Peyer's patch (tissue), 4 donors: ENCODE measurements around the gene SSTR3. TPM values are rescaled to one million over a fixed set of nuclear protein-coding genes. Genes with fewer than 3 reads are reported as not detected.

ENCODE experiments used
- DNase-seq, 3 donors: peaks; one replicate each; pipeline ENCODE4 v3.0.0-alpha.2; 2017 to 2019
- H3K27ac ChIP-seq, 4 donors: fragments of 200-600 bp; sonication (generic); one replicate each; pipeline ENCODE4 v1.5.1; 2016 to 2019
- H3K27me3 ChIP-seq, 2 donors: fragments of 200-600 bp; sonication (generic); one replicate each; pipeline ENCODE4 v1.5.1; 2019
- H3K36me3 ChIP-seq, 3 donors: fragments of 200-600 bp; sonication (generic); one replicate each; pipeline ENCODE4 v1.5.1; 2016 to 2019
- H3K4me1 ChIP-seq, 4 donors: fragments of 200-600 bp; sonication (generic); one replicate each; pipeline ENCODE4 v1.5.1; 2016 to 2019
- H3K4me3 ChIP-seq, 4 donors: fragments of 200-600 bp; sonication (generic); 1 replicate in 3 of 4; 2 replicates in 1 of 4; pipeline ENCODE4 v1.5.1; 2016 to 2019; ENCODE audit warnings: mild to moderate bottlenecking in 1 of 4
- H3K9me3 ChIP-seq, 4 donors: fragments of 200-600 bp; sonication (generic); one replicate each; pipeline ENCODE4 v1.5.1; 2016 to 2019; ENCODE audit warnings: mild to moderate bottlenecking in 1 of 4
- CTCF ChIP-seq, 6 experiments: fragments of 450-650 bp in 4 of 6; fragments of 200-600 bp in 2 of 6; sonication (generic) in 1 of 6; IDR thresholded peaks; one replicate each; pipeline ENCODE4 v1.5.1; 2017 to 2019; ENCODE audit warnings: antibody characterized with exemption in 6 of 6, mild to moderate bottlenecking in 3 of 6, moderate library complexity in 1 of 6
- POLR2A ChIP-seq, 2 donors: fragments of 450-650 bp; IDR thresholded peaks; one replicate each; pipeline ENCODE4 v1.5.1; 2017; ENCODE audit warnings: antibody characterized with exemption in 2 of 2, mild to moderate bottlenecking in 2 of 2, moderate library complexity in 2 of 2
- total RNA-seq, 4 donors: library from RNA; depleted of rRNA; stranded (reverse); fragments of >200 nt; gene quantifications; one replicate each; pipeline ENCODE4 v1.1.0, GENCODE V29; 2016

The SSTR3 gene
- total RNA-seq, 4 donors from 2014 or later: not detected

- Histone ChIP-seq H3K27me3 (no peaks in the 10 kb centered on the region), H3K4me3 (no peak overlapping the region), H3K9me3 (no peaks in the 10 kb centered on the region), H3K27ac (no peak overlapping the region), H3K4me1 (no peaks in the 10 kb centered on the region), H3K36me3 (no peaks in the 10 kb centered on the region)
- TF ChIP-seq POLR2A (IDR thresholded peaks at IDR 0.05): no peak
- TF ChIP-seq CTCF (IDR thresholded peaks at IDR 0.05): no peak
- DNase-seq: peak in 1 of 3 donors; percentile 37
These were observed 457 bp downstream of the SSTR3 start for GRCh38 chr22:37211866-37212173.

DNA sequence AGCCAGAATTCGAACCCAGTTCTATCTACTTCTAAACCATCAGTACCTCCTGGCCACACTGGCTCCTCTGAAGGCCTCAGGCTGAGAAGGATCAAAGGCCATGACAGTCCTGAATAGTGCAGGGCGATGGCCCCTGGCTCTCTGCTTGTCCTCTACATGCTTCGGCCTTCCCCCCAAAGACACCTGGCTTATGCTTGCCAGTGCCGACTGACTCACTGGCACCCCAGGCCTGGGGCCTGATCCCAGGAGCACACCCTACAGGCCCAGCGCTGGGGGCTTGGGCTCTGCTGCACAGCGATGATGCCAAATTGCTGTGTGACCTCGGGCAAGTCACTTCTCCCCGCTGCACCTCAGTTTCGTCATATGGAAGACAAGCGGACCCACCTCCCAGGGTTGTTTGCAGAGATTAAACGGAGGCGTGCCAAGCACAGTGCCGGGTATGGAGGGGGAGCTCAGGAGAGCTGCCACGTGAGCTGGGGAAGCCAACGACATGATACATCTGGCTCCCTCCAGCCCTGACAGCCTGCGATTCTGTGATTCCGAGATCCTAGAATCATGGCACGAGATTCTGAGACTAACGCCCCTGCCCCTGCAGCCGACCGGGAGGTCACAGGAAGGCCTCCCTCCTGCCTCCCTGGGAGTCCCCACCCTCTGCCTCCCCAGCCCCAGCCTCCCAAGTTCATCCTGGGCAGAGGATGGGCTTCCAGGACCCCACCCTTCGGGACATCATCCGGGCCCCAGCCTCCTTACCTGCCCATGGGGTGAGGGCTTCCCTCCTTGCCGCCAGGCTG is 1.0 kb downstream of the SSTR3 start:
- Histone ChIP-seq H3K27me3 (no peaks in the 10 kb centered on the region), H3K4me1 (no peaks in the 10 kb centered on the region), H3K4me3 (no peak overlapping the region), H3K27ac (no peak overlapping the region), H3K36me3 (no peaks in the 10 kb centered on the region), H3K9me3 (no peaks in the 10 kb centered on the region)
- TF ChIP-seq POLR2A (IDR thresholded peaks at IDR 0.05) (no peak), CTCF (IDR thresholded peaks at IDR 0.05) (no peak)
- peak in 2 of 3 donors; percentile 41 to 42 for DNase-seq

DNA sequence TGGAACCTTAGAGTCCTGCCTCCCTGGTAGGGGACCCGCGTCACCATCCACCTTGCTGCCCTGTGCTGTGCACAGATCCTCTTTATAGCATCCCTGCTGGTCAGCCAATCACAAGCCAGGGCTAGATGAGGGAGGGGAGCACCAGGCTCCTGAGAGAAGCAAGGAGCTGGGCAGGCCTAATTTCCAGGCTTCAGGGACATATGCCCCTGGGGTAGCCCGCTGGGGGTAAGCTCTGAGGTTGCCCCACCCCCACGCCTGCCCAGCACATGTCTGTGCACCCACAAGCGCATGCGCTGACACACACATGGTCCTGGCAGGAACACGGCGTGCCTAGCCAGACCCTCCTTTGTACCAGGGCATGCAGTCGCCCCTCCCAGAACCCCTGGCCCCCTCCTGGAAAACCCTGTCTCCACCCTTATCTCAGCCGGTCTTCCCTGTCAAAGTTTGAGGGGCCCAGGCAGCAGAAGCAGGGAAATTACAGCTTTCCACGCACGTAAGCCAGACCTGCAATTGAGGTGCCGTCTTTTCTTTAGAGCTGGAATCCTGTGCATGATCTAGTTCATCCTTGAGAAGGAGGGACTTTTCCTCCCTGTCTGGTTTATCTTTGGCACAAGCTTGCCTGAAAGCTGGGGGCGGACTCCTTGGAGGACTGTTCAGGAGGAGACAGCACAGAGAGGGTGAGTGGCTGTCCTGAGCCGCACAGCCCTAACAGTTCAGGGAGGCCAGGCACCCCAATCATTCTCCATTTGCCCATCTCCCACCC is 2.1 kb downstream of the SSTR3 start:
- DNase-seq: peak in 2 of 3 donors; percentile 29 to 35
- no peaks in the 10 kb centered on the region for H3K9me3 ChIP-seq
- no peak for TF ChIP-seq CTCF (IDR thresholded peaks at IDR 0.05)
- TF ChIP-seq POLR2A (IDR thresholded peaks at IDR 0.05): no peak

DNA sequence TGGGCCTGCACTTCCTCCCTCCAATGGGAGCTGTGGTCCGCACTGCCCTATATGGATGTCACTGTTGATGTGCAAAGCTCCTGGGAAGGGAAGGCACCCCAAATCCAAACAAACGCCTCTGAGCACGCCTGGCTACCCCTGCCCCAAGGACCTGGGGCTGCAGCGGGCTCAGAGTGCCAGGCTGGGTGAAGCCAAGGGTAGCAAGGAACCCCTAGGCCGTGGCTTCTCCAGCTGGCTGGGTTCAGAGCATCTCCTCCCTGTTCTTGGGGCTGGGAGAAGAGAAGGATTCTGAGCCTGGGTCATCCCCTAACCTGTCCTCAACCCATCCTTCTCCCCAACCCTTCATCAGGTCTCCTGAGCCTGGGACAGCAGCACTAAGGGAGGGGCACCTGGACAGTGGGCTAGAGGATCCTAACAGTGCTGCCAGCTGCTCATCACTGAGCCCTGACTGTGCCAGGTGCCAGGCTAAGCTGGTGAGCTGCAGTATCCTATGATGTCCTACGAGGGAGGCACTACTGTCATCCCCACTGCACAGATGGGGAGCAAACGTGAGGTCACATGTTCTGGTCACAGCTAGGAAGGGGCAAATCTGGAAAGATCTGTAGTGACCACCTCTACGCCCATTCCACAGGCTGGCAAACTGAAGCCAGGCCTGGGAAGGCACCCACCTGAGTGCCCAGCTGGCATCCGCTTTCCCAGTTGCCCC is 3.0 kb downstream of the SSTR3 start:
- DNase-seq: peak in 1 of 3 donors; percentile 29
- Histone ChIP-seq H3K9me3 (no peaks in the 10 kb centered on the region), H3K4me3 (no peak overlapping the region), H3K4me1 (no peaks in the 10 kb centered on the region), H3K36me3 (no peaks in the 10 kb centered on the region), H3K27me3 (no peaks in the 10 kb centered on the region), H3K27ac (no peak overlapping the region)
- no peak for TF ChIP-seq POLR2A (IDR thresholded peaks at IDR 0.05)
- TF ChIP-seq CTCF (IDR thresholded peaks at IDR 0.05): no peak

More for the DNA sequence above, 2.1 kb downstream of the SSTR3 start:
- no peaks in the 10 kb centered on the region for H3K4me1 ChIP-seq
- no peak overlapping the region for H3K27ac ChIP-seq
- no peaks in the 10 kb centered on the region for H3K27me3 ChIP-seq
- H3K4me3 ChIP-seq: no peak overlapping the region
- H3K36me3 ChIP-seq: no peaks in the 10 kb centered on the region

- H3K36me3 ChIP-seq: no peaks in the 10 kb centered on the region
- no peaks in the 10 kb centered on the region for H3K27me3 ChIP-seq
- H3K9me3 ChIP-seq: no peaks in the 10 kb centered on the region
- TF ChIP-seq CTCF (IDR thresholded peaks at IDR 0.05) (no peak), POLR2A (IDR thresholded peaks at IDR 0.05) (no peak)
- H3K27ac ChIP-seq: no peak overlapping the region
- peak in 1 of 3 donors; percentile 42 for DNase-seq
- H3K4me3 ChIP-seq: no peak overlapping the region
- no peaks in the 10 kb centered on the region for H3K4me1 ChIP-seq
These were observed 3.7 kb downstream of the SSTR3 start for GRCh38 chr22:37208401-37209139.
